ENCODE data around the gene APBB2. TPM values are rescaled to one million over a fixed set of nuclear protein-coding genes. Genes with fewer than 3 reads are reported as not detected.
A peak's percentile ranks its signal among the peaks of the same experiment; 100 is the strongest.

The APBB2 gene
- total RNA-seq, 4 donors from 2014 or later = 42.4 to 95.8 (median 51.3) TPM

DNA sequence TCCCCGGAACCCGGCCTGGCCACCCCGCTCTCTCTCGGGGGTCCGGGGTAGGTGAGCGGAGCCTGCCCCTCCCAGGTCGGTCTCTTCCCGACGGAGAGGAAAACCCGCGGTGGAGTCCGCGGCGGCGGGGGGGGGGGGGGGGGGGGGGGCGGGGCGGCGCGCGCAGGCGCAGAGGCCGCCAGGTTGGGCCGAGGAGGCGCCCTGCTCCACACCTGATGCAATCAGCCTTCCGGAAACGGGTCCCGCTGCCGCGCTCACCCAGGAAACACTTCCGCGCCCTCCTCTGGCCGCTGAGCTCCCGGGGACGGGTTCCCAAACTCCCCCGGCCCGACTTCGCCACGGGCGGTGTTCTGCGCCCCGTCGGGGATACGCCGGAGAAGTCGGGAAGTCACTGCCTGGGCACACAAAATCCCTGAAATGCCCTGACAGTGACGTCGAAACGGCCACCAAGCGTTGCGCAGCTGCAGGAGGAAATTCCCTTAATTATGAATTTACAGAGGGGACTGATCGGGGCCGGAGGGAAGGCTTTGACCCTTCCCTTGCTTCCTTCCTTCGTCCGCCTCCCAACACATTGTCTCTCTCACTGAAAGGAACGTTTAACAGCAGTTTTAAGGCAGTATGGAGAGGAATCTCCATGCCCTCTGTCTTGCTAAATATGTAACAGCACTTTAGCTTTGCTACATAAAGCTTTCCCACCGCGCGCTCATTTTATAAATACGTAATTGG is 2.1 kb upstream of the APBB2 start:
- H3K27ac ChIP-seq = peak overlapping the region; percentile 89
- H3K4me1 ChIP-seq = peaks cover 42% of the 10 kb centered on the region
- peak overlapping the region; percentile 64 for H3K4me3 ChIP-seq
- TF ChIP-seq CTCF (IDR thresholded peaks at IDR 0.05) (peak; percentile 1 to 44), POLR2AphosphoS5 (IDR thresholded peaks at IDR 0.05) (peak in 1 of 3 donors; percentile 65), POLR2A (IDR thresholded peaks at IDR 0.05) (no peak)
- no peaks in the 10 kb centered on the region for H3K36me3 ChIP-seq
- peak; percentile 86 to 88 for DNase-seq (ENCODE audit: low spot score in 2 of 2)
- H3K27me3 ChIP-seq = no peaks in the 10 kb centered on the region
- no peaks in the 10 kb centered on the region for H3K9me3 ChIP-seq
- WGBS = 4% methylated on average over 17 of the region's 59 CpGs

GRCh38 chr4:41215969-41216293 is 1.6 kb upstream of the APBB2 start:
- DNase-seq (ENCODE audit: low spot score in 2 of 2) = no peak
- no peaks in the 10 kb centered on the region for H3K9me3 ChIP-seq
- no peaks in the 10 kb centered on the region for H3K36me3 ChIP-seq
- H3K27ac ChIP-seq = peak overlapping the region; percentile 89
- 17% methylated on average over 8 of the region's 8 CpGs for WGBS
- no peak for TF ChIP-seq EP300 (IDR thresholded peaks at IDR 0.05)
- no peak for TF ChIP-seq POLR2AphosphoS5 (IDR thresholded peaks at IDR 0.05)
- no peaks in the 10 kb centered on the region for H3K27me3 ChIP-seq
- peak overlapping the region; percentile 64 for H3K4me3 ChIP-seq
- peaks cover 42% of the 10 kb centered on the region for H3K4me1 ChIP-seq

- H3K36me3 ChIP-seq = no peaks in the 10 kb centered on the region
- WGBS = 33% methylated on average over 9 of the region's 9 CpGs
- H3K27me3 ChIP-seq = no peaks in the 10 kb centered on the region
- H3K27ac ChIP-seq = no peak overlapping the region
- H3K4me1 ChIP-seq = peaks cover 42% of the 10 kb centered on the region
- TF ChIP-seq POLR2AphosphoS5 (IDR thresholded peaks at IDR 0.05) = no peak
- no peak for TF ChIP-seq CTCF (IDR thresholded peaks at IDR 0.05)
- TF ChIP-seq EP300 (IDR thresholded peaks at IDR 0.05) = no peak
- no peak for TF ChIP-seq POLR2A (IDR thresholded peaks at IDR 0.05)
- no peaks in the 10 kb centered on the region for H3K9me3 ChIP-seq
- peak overlapping the region; percentile 97 for H3K4me3 ChIP-seq
- DNase-seq (ENCODE audit: low spot score in 2 of 2) = no peak
These were observed 813 bp upstream of the APBB2 start for GRCh38 chr4:41215155-41215554.

DNA sequence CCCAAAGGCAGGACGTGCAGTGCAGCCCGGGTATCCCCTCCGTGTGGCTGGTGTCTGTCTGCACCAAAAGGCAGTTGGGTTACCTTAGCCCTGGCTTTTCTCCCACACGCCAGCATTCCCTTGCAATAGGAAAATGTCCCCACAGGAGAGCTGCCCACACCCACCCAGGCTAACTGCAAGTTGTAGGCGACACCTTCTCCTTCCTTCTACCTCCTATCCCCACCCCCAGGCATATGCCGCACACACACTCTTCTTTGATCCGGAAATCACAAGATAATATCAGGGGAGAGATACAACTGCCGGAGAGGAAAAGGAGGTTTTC is 444 bp upstream of the APBB2 start:
- WGBS = 8% methylated on average over 8 of the region's 8 CpGs
- Histone ChIP-seq H3K27me3 (no peaks in the 10 kb centered on the region), H3K4me1 (peaks cover 42% of the 10 kb centered on the region)

DNA sequence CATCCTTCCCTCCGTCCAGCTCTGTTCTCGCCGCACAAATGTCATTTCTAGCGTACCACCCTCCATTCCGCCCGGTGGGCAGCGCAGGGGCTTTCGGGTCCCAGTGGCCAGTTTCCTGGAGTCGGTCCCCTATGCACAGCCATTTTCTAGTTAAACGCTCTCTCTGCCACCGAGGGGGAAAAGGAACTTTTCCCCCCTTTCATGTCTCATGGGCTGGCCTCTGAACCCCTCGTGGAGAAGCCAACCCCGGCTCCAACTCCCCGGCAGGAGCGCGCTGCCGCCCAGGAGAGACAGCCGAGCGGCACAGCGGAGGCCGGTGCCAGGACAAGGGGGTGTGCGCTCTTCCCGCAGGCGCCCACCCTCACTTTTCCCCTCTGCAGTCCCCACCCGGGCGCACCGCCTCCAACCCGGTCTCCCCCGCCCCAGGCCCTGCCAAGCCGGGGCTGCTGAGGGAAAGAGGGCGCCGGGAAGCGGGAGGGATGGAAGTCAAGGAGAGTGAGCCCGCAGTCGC is 662 bp downstream of the APBB2 start:
- Histone ChIP-seq H3K27ac (peak overlapping the region; percentile 91), H3K36me3 (no peaks in the 10 kb centered on the region), H3K4me3 (peak overlapping the region; percentile 97), H3K9me3 (no peaks in the 10 kb centered on the region), H3K4me1 (peaks cover 42% of the 10 kb centered on the region), H3K27me3 (no peaks in the 10 kb centered on the region)
- TF ChIP-seq EP300 (IDR thresholded peaks at IDR 0.05) (no peak), CTCF (IDR thresholded peaks at IDR 0.05) (no peak)
- peak in 1 of 2 donors; percentile 73 for DNase-seq (ENCODE audit: low spot score in 2 of 2)
- whole genome bisulfite sequencing = 0% methylated on average over 13 of the region's 35 CpGs

More for the DNA sequence above, 444 bp upstream of the APBB2 start:
- H3K4me3 ChIP-seq = peak overlapping the region; percentile 97
- H3K9me3 ChIP-seq = no peaks in the 10 kb centered on the region
- peak overlapping the region; percentile 55 for H3K27ac ChIP-seq
- no peaks in the 10 kb centered on the region for H3K36me3 ChIP-seq
- no peak for DNase-seq (ENCODE audit: low spot score in 2 of 2)
- TF ChIP-seq CTCF (IDR thresholded peaks at IDR 0.05) (no peak), EP300 (IDR thresholded peaks at IDR 0.05) (no peak), POLR2A (IDR thresholded peaks at IDR 0.05) (no peak), POLR2AphosphoS5 (IDR thresholded peaks at IDR 0.05) (no peak)
